HG02623 (cell line): ENCODE results near the gene R3HDML.
"Not testable (repeated sequence)": the region's sequence is repeated elsewhere in the genome, so short reads cannot be mapped to it uniquely, and the experiment has no call there.

Experiments
- ATAC-seq: cut with Tn5 transposase; IDR thresholded peaks from one replicate; pipeline ENCODE4 v1.9.1; 2021; ENCODE audit warnings: moderate library complexity; ENCODE audit not compliant: unreplicated experiment

Gene R3HDML

GRCh38 chr20:44327748-44328147, 9.1 kb upstream of the R3HDML start:
- ATAC-seq = not testable (repeated sequence)

GRCh38 chr20:44328428-44328827, 8.4 kb upstream of the R3HDML start:
- no peak for ATAC-seq

GRCh38 chr20:44331201-44331600, 5.6 kb upstream of the R3HDML start:
- ATAC-seq = no peak

- ATAC-seq = no peak
Measured at GRCh38 chr20:44334306-44334705, 2.5 kb upstream of the R3HDML start.

- no peak for ATAC-seq
Measured at GRCh38 chr20:44334709-44335108, 2.1 kb upstream of the R3HDML start.

GRCh38 chr20:44335675-44336074, 1.2 kb upstream of the R3HDML start:
- ATAC-seq = no peak

- ATAC-seq = no peak
Measured at GRCh38 chr20:44336086-44336485, 757 bp upstream of the R3HDML start.

GRCh38 chr20:44342248-44342647, 5.4 kb downstream of the R3HDML start:
- no peak for ATAC-seq

- ATAC-seq = no peak
Measured at GRCh38 chr20:44343162-44343675, 6.4 kb downstream of the R3HDML start.

GRCh38 chr20:44344723-44345122, 7.9 kb downstream of the R3HDML start:
- no peak for ATAC-seq

- ATAC-seq = no peak
Measured at GRCh38 chr20:44345147-44345546, 8.3 kb downstream of the R3HDML start.

GRCh38 chr20:44345941-44346340, 9.1 kb downstream of the R3HDML start:
- ATAC-seq = not testable (repeated sequence)

GRCh38 chr20:44348168-44348659, 11.4 kb downstream of the R3HDML start:
- no peak for ATAC-seq

- ATAC-seq = no peak
Measured at GRCh38 chr20:44349349-44349748, 12.5 kb downstream of the R3HDML start.

- ATAC-seq = no peak
Measured at GRCh38 chr20:44350567-44350966, 13.7 kb downstream of the R3HDML start.

- no peak for ATAC-seq
Measured at GRCh38 chr20:44354979-44355497, 18.2 kb downstream of the R3HDML start.

GRCh38 chr20:44355498-44356352, 18.9 kb downstream of the R3HDML start, which contains the start of gene HNF4A:
HNF4A (plus strand) TSS chr20:44355699; CDS start chr20:44355805, 106 bp downstream.
- no peak for ATAC-seq

- ATAC-seq = no peak
Measured at GRCh38 chr20:44356353-44356723, 19.5 kb downstream of the R3HDML start.

GRCh38 chr20:44357020-44357419, 20.2 kb downstream of the R3HDML start:
- ATAC-seq = no peak

GRCh38 chr20:44357555-44358125, 20.8 kb downstream of the R3HDML start:
- ATAC-seq = no peak

- no peak for ATAC-seq
Measured at GRCh38 chr20:44358776-44359175, 21.9 kb downstream of the R3HDML start.

GRCh38 chr20:44360221-44360620, 23.4 kb downstream of the R3HDML start:
- no peak for ATAC-seq
